Daoy (cell line): ENCODE measurements around the gene WDR1. TPM values are rescaled to one million over a fixed set of nuclear protein-coding genes. Genes with fewer than 3 reads are reported as not detected.
"Not testable (repeated sequence)": the region's sequence is repeated elsewhere in the genome, so short reads cannot be mapped to it uniquely, and the experiment has no call there.

ENCODE experiments used
- DNase-seq: peaks from one replicate; pipeline ENCODE4 v3.0.0-alpha.2; 2015; ENCODE audit warnings: low read depth
- total RNA-seq: library from RNA; depleted of rRNA; stranded (reverse); fragments of >200 nt; shearing (Covaris generic); gene quantifications from 2 replicates; pipeline ENCODE4 v1.2.3, GENCODE V29; 2014

The WDR1 gene
- total RNA-seq, 1 experiment from 2014 or later, result 394 TPM

DNA sequence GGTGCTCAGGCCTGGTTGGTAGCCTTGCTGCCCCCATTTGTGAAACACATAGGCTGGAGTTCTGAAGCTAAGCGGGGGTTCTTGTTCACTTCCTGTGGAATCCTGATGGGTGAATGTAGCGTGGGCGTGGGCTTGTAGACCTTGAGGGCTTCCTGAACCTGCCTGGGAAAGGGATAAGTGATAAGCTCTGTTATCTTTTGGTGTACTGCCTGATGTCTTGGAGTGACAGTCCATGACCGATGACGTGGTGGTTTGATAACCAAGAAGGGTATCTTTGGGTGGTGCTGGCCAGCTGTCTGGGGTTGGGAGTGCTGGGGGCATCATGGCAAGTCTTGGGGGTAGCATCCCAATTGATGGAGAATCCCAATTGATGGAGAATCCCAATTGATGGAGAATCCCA is 17.5 kb upstream of the WDR1 start:
- no peak for DNase-seq

DNA sequence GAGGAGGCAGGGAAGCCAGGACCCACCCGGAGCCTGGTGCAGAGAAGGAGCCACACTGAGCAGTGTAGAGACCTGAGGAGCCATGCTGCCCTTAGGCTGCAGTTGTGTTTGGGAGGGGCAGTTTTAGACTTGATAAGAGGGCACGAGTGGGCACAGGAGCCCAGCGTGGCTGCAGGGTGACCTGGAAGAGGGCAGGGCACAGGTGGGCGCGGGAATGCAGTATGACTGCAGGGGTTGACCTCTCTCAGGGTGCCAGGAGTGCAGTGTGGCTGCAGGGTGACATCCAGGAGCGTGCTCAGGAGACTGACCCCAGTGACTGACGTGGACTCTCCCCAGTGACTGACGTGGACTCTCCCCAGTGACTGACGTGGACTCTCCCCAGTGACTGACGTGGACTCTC is 14.6 kb upstream of the WDR1 start:
- no peak for DNase-seq

DNA sequence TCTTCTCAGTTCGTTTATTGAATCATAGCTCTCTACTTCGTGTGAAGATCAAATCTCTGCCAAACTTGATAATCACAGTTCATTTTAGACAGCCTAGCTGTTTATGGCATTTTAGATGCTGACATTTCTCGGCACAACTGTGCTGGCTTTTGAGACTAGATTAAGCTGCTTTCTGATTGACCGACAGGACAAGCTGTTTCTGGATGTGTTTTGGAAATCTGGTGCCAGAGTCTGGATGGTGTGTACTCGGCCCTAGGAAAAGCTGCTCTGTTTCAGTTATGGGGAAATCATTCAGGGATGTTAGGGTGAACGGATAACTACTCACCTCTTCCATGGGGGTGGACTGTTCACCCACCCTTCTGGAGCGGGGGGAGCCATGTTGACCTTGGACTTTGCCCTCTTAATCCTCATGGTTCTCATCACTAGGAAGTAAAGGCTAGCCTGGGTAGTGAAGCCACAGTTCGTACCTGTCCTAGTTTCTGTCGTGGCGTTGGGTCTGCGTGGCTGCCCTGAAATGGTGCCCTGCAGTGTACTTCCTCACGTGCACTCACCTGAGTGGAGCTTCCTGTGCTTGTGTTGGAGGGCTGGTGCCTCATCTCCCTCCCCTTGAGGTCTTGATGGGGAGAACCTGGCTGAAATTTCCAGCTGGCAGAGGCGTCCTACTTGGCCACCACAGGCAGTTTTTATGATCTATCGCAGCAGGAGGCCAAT is 13.7 kb upstream of the WDR1 start:
- DNase-seq, result no peak

DNA sequence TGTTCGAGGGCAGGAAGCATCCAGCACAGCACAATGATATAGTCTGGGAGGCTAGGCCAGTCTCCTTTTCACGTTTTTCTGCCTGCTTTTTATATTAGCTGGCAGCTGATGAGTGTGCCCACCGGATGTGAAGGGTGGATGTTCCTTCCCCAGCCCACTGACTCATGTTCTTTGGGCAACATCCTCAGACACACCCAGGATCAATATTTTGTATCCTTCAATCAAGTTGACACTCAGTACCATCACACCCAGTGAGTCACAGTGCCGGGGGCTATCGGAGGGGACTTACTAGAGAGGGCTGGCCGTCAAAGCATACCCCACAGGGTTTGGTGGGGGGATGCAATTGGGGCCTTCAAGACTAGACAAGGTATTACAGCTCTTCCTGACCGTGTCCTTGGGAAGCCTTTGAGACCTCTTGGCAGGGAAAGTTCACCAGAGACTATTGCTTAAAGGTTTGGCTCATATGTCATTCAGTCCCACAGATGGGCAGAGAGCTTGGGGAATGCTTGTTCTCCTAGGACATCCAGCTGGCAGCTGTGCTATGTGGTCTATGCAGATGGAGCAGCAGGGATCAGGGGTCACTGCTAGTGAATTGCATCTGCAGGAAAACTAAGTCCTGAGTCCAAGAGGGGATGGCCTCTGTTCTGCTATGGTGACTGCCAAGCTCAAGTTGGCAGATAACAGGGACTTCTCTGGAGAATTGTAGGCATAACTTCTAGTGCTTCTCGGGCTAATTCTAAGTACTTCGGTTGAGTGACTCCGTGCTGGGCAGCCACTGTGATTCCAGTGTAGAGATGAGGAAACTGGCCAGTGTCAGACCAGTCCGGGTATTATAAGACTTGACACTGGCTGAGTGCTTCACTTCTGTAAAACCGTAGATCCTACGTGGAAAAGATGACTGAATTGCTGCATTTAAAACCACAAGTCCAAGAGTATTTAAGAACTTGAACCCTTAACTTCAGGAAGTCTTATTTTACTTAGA is 12.9 kb upstream of the WDR1 start:
- DNase-seq, result no peak

DNA sequence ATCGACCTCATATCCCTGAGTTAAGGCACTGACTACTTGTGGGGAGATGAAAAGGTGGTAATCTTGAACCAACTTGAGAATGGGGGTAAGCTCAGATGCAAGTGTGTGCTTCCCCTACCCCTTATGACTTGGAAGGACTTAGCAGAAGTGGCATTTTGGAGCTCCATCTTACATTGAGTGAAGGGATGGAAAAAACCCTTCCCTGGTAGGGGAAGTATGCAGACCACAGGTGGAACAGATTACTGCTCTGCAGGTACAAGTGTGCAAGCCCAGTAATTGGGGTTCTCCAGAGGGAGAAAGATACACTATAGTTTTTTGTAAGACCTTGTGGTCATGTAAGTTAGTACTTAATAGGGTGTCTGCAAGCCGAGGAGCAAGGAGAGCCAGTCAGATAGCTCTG is 12.2 kb upstream of the WDR1 start:
- DNase-seq, result no peak

DNA sequence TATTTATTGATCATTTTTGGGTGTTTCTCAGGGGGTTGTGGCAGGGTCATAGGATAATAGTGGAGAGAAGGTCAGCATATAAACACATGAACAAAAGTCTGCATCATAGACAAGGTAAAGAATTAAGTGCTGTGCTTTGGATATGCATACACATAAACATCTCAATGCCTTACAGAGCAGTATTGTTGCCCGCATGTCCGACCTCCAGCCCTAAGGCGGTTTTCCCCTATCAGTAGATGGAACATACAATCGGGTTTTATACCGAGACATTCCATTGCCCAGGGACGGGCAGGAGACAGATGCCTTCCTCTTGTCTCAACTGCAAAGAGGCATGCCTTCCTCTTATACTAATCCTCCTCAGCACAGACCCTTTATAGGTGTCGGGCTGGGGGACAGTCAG is 10.9 kb upstream of the WDR1 start:
- not testable (repeated sequence) for DNase-seq

DNA sequence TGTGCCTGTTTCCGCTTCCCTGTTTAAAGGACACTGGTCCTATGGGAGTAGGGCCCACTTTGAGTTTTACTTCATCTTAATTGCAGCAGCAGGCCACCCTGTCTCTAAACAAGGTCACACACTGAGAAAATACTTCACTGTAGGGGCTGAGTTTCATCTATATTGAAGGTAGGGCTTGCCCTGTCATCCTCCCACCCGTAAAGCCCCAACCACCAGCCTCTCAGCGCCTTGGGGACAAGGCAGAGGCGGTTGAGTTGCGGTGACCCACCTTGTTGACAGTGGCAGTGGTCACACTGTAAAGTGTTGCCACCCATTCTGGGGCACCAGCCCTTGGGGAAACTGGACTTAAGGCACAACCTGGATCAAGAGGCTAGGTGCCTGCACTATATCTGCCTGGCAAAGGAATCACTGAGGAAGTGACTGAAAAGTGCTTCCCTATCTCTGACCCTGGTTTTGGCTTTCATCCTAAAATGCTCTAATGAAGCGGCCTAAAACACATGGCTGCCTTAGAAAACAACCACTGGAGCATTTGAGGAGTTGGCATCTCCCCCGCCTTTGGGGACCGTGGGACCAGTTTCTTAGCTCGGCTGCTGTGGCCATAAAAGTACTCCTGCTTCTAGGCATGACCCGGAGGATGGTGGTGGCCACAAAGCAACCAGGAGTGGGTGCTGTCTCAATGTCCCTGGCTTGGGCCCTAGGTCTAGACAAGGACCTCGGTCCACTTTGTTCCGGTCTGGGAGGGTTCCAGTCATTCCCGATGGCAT is 7.8 kb upstream of the WDR1 start:
- DNase-seq, result no peak

DNA sequence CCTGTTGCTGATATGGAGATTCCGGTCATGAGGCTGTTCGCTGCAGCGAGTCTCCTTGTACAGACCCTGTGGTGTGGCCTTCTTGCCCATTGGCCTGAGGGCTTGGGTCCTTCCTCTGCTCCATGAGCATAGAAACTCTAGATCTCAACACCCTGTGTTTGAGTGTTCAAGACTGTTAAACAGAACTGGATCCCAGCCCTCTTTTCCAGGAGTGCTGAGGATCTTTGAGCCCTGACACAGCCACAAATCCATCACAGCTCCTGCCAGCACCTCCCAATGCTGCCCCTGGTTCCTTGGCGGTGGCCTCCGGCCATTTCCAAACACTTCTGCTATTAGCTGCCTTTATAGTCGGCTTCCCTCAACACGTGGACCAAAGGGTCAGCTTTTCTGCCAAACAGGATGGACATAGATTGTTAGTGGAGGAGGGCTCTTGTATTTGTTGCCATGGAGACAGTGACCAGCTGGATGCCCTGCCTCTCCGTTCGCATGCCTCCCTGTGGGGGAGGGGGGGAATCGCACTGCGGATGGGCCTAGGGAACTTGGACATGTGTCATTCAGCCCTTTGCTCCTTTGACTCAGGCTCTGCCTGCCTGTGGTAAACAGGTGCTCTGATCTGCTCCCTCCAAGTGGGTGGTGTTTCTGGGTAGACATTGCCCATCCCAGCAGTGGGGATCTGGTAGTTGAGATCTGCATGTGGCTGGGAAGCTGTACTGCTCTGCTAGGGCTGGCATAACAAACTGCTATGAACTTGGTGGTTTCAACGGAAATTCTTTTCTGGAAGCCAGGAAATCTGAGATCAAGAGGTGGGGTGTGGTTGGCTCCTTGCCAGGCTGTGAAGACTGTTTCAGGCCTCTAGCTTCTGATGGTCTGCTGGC is 6.9 kb upstream of the WDR1 start:
- no peak for DNase-seq

DNA sequence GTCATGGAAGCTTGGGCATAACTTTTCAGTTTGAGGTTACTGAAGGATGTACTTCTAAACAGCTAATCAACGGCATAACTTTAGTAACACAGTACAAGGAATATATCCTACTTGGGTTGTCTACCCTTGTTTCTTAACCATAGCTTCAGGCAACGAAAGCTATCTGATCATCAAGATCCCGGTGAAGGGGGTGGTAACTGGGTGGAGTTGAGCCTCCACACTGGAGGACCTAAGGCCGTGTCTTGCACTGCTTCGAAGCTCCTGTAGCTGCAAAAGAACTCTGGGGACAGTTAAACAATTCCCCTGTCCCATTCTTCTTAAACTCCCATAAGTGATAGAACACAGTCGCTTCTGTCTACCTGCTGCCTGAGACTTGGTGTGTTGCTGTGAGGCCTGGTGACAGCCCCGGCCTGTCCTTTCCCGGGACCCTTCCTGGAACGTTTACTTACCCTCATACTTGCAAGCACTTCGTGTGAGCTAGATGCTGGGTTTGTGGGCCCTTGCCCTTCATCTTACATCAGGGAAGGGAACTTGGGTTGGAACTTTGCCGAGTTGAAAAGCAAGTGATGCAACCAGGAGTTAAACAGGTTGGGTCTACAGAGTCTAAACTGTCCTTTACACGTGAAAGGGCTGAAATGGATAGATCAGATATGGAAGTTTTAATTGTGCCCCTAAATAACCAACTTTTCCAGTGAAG is 5.8 kb upstream of the WDR1 start:
- DNase-seq, result no peak

DNA sequence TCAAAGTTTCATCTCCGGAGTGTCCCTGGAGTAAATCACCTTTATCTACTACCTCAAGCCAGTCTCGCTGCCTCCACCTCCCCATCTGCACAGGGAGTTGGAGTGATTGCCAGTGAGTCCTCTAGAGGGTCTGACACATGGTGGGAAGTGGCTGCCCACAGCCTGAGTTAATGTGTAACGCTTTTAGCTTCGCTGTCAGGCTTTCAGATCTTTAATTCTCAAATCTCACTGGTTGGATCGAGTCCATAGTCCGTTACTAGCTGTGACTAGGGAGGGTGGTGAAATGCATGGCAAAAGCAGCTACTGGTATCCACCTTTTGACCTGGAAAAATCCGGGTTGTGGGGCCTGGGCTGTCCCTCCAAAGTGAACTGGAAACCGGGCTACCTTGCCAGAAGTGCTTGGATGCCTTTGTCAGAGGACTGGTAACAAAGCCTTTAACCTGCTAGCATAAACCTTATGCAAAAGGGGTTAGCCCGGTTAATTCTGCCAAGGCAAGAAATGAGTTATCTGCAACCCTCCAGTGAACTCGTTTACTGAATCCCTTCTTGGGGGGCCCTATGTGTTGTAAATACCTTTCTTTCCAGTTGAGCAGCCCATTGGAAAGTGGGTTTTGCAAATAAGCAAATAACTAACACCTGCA is 5.1 kb upstream of the WDR1 start:
- DNase-seq, result no peak

DNA sequence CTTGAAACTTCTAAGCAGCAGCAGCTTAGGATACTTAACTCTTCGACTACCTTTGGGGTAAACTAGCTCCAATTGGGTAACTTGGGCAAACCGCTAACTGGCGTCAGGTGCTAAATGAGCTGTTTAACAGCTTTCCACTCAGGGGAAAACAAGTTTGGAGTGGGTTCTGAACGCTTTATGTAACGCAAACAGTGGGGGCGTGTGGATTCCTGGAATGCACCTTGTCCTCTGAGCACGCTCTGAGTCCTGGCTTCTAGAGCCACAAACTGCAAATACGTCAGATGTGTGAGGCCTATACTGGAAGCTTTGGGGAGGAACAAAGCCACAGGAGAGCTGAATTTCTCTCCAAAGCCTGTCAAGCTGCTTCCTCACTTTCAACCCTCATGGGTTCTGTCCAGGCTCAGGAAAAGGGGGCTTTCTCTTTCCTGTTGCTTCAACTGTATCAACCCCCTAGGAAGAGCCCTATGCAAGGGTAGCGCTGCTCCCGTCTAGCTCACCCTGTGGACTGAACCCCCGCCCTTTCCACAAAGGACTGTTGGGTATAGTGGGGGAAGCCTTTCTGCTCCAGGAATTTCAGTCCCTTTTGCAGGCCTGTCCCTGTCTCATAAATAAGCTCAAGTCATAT is 4.5 kb upstream of the WDR1 start:
- DNase-seq, result no peak

DNA sequence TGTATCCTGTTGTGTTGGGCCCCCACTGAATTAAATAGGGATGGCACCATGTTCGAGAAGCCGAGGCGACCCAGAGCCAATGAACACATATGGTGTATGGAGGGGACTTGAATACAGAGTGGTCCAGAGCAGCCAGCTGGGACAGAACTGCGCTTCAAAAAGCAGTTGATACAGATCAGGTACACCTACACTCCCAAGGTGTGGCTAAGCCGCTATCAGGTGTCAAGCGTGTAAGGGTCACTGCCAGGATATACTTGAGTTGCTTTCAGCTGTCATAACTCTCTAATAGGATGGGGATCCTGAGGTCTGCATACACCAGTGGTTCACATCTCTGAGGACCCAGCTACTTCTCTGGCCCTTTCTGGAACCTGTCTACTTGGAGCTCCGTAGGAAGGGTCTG is 3.2 kb upstream of the WDR1 start:
- DNase-seq, result no peak

DNA sequence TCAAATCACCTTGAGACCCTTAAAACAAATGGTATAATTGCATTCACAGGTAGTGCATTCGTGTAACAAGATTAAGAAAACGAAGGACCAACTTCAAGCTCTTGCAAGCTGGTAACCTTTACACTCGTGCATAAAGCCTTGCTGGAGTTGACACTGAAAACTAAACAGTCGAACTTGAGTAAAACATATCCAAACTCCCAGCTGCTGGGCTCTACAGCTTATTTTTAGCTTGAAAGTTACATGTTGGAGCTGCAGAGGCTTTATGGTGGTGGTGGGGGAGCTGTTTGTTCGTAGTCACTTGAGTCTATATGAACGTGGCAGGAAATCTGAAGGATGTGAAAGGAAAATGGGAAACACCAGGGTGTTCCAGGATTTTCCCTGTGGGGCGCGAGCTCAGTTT is 2.7 kb upstream of the WDR1 start:
- DNase-seq, result no peak

DNA sequence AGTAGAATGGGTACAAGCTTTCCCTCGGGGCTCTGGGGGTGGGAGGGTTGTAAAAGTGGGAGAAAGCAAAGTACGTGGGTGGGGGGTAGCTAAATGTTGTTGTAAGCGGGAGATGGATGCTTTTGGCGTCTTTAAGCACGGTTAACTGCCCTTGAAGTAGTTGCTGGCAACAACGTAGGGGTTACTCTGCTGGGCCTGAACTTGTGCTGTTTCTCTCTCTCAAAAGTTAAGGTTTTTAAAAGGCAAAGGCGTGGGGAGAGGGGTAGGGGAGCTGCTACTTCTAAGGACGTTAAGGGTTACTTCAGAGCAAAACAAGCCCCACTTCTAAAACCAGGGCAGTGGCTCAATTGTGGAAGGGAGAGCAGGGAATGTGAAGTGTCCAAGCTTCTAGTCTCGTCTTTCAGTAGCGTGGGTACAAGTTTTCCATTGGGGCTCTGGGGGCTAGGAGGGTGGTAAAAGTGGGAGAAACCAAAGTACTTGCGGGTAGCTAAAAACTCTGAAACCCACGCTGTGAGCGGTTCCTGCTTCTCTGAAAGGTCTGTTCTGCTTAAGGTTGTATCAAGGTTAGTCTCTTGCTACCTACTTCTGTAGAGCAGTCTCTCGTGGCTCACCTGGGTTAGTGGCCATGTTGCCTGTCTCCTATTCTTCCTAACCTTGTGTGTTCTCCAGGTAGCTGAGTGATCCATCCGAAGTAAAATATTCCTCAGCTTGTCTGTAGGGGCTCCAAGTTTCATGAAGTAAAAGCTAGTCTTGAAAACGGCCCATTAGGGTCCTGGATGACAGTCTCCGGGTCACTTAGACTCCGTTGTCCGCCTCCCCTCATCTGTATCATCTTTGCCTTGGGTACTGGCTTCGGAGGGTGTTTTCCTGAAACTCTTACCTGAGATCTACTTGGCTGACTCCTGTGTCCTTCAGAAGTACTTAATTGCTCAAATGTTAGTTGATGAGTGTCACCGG is 1.7 kb upstream of the WDR1 start:
- DNase-seq, result no peak

DNA sequence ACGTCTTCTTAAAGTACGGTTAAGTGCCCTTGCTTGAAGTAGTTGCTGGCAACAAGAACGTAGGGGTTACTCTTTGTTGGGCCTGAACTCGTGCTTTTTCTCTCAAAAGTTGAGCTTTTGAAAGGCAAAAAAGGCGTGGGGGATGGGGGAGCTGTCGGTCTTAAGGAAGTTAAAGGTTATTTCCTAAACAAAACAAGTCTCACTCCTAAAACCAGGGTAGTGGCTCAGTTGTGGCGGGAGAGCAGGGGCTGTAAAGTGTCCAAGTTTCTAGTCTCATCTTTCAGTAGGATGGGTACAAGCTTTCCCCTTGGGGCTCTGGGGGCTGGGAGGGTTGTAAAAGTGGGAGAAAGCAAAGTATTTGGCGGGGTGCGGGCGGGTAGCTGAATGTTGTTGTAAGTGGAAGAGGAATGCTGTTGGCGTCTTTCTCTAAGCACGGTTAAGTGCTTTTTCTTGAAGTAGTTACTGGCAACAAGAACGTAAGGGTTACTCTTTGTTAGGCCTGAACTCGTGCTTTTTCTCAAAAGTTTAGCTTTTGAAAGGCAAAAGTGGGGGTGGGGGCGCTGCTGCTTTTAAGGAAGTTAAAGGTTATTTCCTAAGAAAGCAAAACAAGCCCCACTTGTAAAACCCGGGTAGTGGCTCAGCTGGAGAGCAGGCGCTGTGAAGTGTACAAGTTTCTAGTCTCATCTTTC is 904 bp upstream of the WDR1 start:
- DNase-seq, result no peak

DNA sequence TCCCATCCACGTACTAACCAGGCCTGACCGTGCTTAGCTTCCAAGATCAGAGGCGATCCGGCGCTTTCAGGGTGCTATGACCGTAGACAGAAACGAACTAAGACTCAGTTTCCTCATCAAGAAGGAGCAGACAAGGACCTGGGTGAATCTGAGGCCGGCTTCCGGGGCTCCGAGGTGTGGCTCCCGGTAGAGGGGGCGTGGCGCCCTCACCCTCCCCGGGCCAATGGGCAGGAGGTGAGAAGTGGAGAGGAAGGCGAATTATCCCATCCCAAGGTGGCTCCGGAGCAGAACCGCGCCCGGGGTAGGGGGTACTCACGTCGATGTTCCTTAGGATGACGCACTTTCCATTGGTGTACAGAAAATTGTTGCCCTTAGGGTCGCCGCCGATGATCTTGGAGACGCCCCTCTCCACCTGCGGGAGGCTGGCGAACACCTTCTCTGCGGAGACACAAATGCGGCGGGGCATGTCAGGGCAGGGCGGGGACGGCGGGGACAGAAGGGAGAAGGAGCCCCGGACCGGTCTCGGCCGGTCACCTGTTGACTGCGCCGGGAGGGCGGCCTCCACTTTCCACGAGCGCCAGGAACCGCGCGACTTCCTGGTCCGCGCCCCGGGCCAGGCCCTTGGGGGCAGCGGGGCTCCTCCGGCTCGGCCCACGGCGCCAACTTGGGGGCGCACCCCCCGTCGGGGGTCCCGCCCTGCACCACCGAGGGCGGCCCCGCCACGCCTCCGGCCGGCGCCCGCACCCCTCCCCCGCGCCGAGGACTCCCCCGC is 616 bp downstream of the WDR1 start:
- peak; percentile 74 for DNase-seq

DNA sequence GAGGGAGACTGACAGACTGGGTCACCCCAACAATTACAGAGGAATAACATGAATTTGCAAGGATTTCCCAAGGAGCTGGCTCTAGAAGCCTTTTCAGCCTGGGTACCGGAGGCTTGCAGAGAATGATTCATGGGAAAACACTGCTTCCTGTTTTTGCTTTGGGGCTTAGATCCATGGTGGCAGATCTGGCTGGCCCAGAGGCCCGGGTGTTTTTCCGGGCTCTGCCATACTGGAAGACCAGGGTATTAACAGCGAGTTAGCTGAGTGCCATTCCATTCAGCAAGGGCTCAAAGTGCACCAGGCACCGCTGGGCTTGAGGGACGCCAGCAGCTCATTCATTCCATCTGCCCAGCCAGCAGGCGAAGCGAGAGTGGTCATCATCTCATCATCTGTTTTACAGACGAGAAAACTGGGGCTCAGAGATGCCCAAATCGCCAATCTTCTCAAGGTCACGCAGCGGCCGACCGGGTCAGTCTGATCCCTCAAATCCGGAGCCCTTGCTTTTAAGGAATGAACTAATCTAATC is 1.3 kb downstream of the WDR1 start:
- no peak for DNase-seq
